Measurements from ENCODE around the gene HOXA3.

GRCh38 chr7:27065709-27066108, 86.7 kb downstream of the HOXA3 start:
- TF ChIP-seq POLR2A (IDR thresholded peaks at IDR 0.05): no peak
- TF ChIP-seq EP300 (IDR thresholded peaks at IDR 0.05): no peak
